Ishikawa (cell line): ENCODE results near the gene CRYBG2.

Experiments used
- CEBPB ChIP-seq: IDR thresholded peaks from 2 replicates; pipeline ENCODE4 v1.6.1; 2012
- EP300 ChIP-seq: IDR thresholded peaks from 2 replicates; pipeline ENCODE4 v1.6.1; 2012; ENCODE audit warnings: borderline replicate concordance
- RAD21 ChIP-seq: IDR thresholded peaks from 2 replicates; pipeline ENCODE4 v1.6.1; 2012; ENCODE audit warnings: low read depth
- ZBTB7A ChIP-seq: IDR thresholded peaks from 2 replicates; pipeline ENCODE4 v1.6.1; 2012; ENCODE audit warnings: low read depth

- TF ChIP-seq ZBTB7A (no peak), EP300 (no peak), RAD21 (no peak), CEBPB (no peak)
Measured at GRCh38 chr1:26346274-26347033, 7.5 kb downstream of the CRYBG2 start.
